ENCODE data around the gene TMEM256. TPM values are rescaled to one million over a fixed set of nuclear protein-coding genes. Genes with fewer than 3 reads are reported as not detected.

TMEM256 gene
- total and polyA plus RNA-seq, 2 of the 8 experiments (the other 6 are each of a cell fraction or from before 2014, with no cell fraction given), result 97.0 to 350 TPM

DNA sequence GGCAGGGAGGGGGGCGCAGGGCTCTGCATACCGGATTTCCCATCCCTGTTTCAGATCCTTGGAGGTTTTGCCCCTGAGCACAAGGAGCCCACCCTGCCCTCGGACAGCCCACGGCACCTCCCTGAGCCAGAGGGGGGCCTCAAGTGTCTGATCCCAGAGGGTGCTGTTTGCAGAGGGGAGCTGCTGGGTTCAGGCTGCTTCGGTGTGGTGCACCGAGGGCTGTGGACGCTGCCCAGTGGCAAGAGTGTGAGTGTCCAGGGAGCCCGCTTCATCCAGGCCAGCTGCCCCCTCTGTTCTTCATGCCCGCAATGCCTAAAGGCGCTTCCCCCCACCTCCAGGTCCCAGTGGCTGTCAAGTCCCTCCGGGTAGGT lies 20.5 kb downstream of the TMEM256 start:
- Histone ChIP-seq H3K4me1 (replicated peaks in 1 of 4; ENCODE audit: control insufficient read depth in 3 of 4, insufficient read depth in 4 of 4, low read length in 3 of 4) (peaks cover 0 to 17% (median 10%) of the 10 kb centered on the region in 4 experiments; a peak in 6 of 7 replicates), H2BK12ac (ENCODE audit: low read depth, low read length) (no peak overlapping the region; the same call in 1 of the 2 replicates), H2AK5ac (ENCODE audit: low read depth, low read length) (no peak overlapping the region), H2BK15ac (ENCODE audit: low read length) (peak overlapping the region; percentile 96; the same call in 1 of the 2 replicates), H2AFZ (ENCODE audit: low read length) (no peak overlapping the region), H3K27me3 (replicated peaks in 1 of 4; ENCODE audit: control insufficient read depth in 3 of 4, extremely low read depth in 1 of 4, insufficient read depth in 3 of 4, low read length in 3 of 4) (peaks cover 0 to 39% (median 29%) of the 10 kb centered on the region in 4 experiments; a peak in 6 of 7 replicates), H3K9ac (replicated peaks in 1 of 4; ENCODE audit: extremely low read depth in 1 of 4, low read depth in 3 of 4, low read length in 3 of 4) (no peak overlapping the region), H3K4me2 (ENCODE audit: insufficient read depth in 1 of 2, low read depth in 2 of 2, low read length in 2 of 2) (peak overlapping the region; percentile 78), H4K91ac (replicated peaks; ENCODE audit: insufficient read length, low read length) (no peak overlapping the region), H2BK20ac (ENCODE audit: low read length) (no peak overlapping the region), H3K4me3 (ENCODE audit: extremely low read depth in 1 of 4, insufficient read depth in 2 of 4, low read depth in 3 of 4, low read length in 4 of 4) (peak overlapping the region in 1 of 4 experiments; percentile 60; a peak in 4 of 8 replicates), H2BK120ac (replicated peaks; ENCODE audit: low read depth, low read length) (no peak overlapping the region), H4K8ac (ENCODE audit: extremely low read depth, insufficient read depth, low read length) (peak overlapping the region; percentile 45; the same call in 1 of the 2 replicates), H3K27ac (ENCODE audit: low read depth, low read length) (no peak overlapping the region), H3K79me2 (ENCODE audit: control insufficient read depth in 1 of 2, insufficient read depth in 2 of 2, low read length in 2 of 2) (no peaks in the 10 kb centered on the region), H2BK5ac (ENCODE audit: low read depth, low read length) (no peak overlapping the region), H4K20me1 (replicated peaks in 1 of 2; ENCODE audit: control insufficient read depth in 1 of 2, insufficient read depth in 2 of 2, low read length in 2 of 2) (peaks cover 0 to 10% of the 10 kb centered on the region in 2 experiments), H3K23me2 (ENCODE audit: low read depth, low read length) (peaks cover 12% of the 10 kb centered on the region; the same call in 1 of the 2 replicates), H3K18ac (ENCODE audit: extremely low read depth, low read length) (no peak overlapping the region), H3K56ac (replicated peaks; ENCODE audit: insufficient read length, low read depth, low read length) (no peak overlapping the region), H3K79me1 (ENCODE audit: low read depth, low read length) (peaks cover 3% of the 10 kb centered on the region; the same call in 1 of the 2 replicates), H3K23ac (ENCODE audit: insufficient read length) (no peak overlapping the region), H3K36me3 (ENCODE audit: control insufficient read depth in 2 of 4, insufficient read depth in 4 of 4, low read length in 3 of 4) (peaks cover 0 to 2% (median 0%) of the 10 kb centered on the region in 4 experiments; a peak in 1 of 8 replicates), H3K14ac (ENCODE audit: insufficient read length) (no peak overlapping the region), H4K5ac (ENCODE audit: insufficient read length, low read depth, low read length) (no peak overlapping the region), H3K9me3 (ENCODE audit: insufficient read depth in 2 of 2, low read depth in 1 of 2, low read length in 1 of 2) (peaks cover 0 to 7% of the 10 kb centered on the region in 2 experiments; a peak in 1 of 4 replicates), H3K4ac (replicated peaks; ENCODE audit: insufficient read length, low read depth, low read length) (peak overlapping the region; percentile 27)
- ChIA-PET POLR2A (ENCODE audit: partially characterized antibody) (interaction anchor here (0.7 to 3.7 kb wide), 12 partner anchors 10 to 100 kb away, joined by 3 to 16 read pairs (median 4); partner anchors contain the start of genes PLSCR3 and ZBTB4), CTCF (ENCODE audit: partially characterized antibody) (interaction anchor here (0.8 to 4.0 kb wide), 8 partner anchors 10 to 119 kb away, joined by 3 to 21 read pairs (median 7); partner anchors contain the start of genes PLSCR3 and TMEM95)
- no peak for DNase-seq (ENCODE audit: low read depth in 1 of 2, low spot score in 2 of 2)
- FAIRE-seq, result no peak
- 95% methylated on average over 9 of the region's 11 CpGs; no CpG with 5 or more reads in 1 of the 2 experiments for WGBS, 2 experiments (ENCODE audit: extremely low coverage in 1 of 2, insufficient coverage in 1 of 2, insufficient read length in 1 of 2, insufficient replicate concordance in 2 of 2, low coverage in 1 of 2, low lambda C conversion rate in 2 of 2, missing lambda C conversion rate in 1 of 2)
- TF ChIP-seq E2F6 (IDR thresholded peaks at IDR 0.05) (no peak), TAF1 (IDR thresholded peaks at IDR 0.05; ENCODE audit: low read depth, low read length) (no peak), MAFK (IDR thresholded peaks at IDR 0.05; ENCODE audit: low read depth, low read length) (no peak), SP2 (IDR thresholded peaks at IDR 0.05; ENCODE audit: low read length) (no peak), CEBPB (IDR thresholded peaks at IDR 0.05; ENCODE audit: low read depth, low read length) (no peak), TCF12 (IDR thresholded peaks at IDR 0.05; ENCODE audit: low read depth, low read length) (no peak), GTF2F1 (IDR thresholded peaks at IDR 0.05; ENCODE audit: borderline replicate concordance, low read depth, low read length) (no peak), BRCA1 (IDR thresholded peaks at IDR 0.05; ENCODE audit: low read depth, low read length) (no peak), RNF2 (IDR thresholded peaks at IDR 0.05; ENCODE audit: borderline replicate concordance, low read depth, low read length, missing control alignments, poor library complexity, severe bottlenecking) (no peak), SAP30 (IDR thresholded peaks at IDR 0.05; ENCODE audit: insufficient read depth, insufficient replicate concordance, low read length) (no peak)

Measured in H1 (cell line).